T-helper 17 cell (primary cell): ENCODE measurements around the gene SLBP. TPM values are rescaled to one million over a fixed set of nuclear protein-coding genes. Genes with fewer than 3 reads are reported as not detected.

Source experiments
- ATAC-seq: fragments of 150-1000 bp; cut with Tn5 transposase; 2 replicates; pipeline ENCODE4 v1.10.0; 2021; ENCODE audit warnings: mild to moderate bottlenecking, moderate library complexity
- DNase-seq, 3 donors: peaks; one replicate each; pipeline versions ENCODE4 v3.0.0 to v3.0.0-alpha.2; 2020 to 2021
- H3K9me3 ChIP-seq: one replicate; pipeline ENCODE4 v1.7.0; 2013; ENCODE audit warnings: low read length, mild to moderate bottlenecking; ENCODE audit not compliant: control insufficient read depth, poor library complexity, severe bottlenecking
- H3K27ac Mint-ChIP-seq: one replicate; pipeline ENCODE4 v1.8.0; 2022; ENCODE audit warnings: mild to moderate bottlenecking, moderate library complexity, mixed read lengths
- H3K27me3 Mint-ChIP-seq: one replicate; pipeline ENCODE4 v1.8.0; 2022; ENCODE audit warnings: mixed read lengths
- H3K36me3 Mint-ChIP-seq: one replicate; pipeline ENCODE4 v1.8.0; 2022; ENCODE audit warnings: low read depth, mixed read lengths
- H3K4me1 Mint-ChIP-seq: one replicate; pipeline ENCODE4 v1.8.0; 2022; ENCODE audit warnings: mild to moderate bottlenecking, mixed read lengths
- H3K4me3 Mint-ChIP-seq: one replicate; pipeline ENCODE4 v1.8.0; 2022; ENCODE audit warnings: mild to moderate bottlenecking, moderate library complexity, mixed read lengths
- total RNA-seq, 4 donors: library from RNA in 2 of 4; stranded (reverse) in 2 of 4; gene quantifications; one replicate each; pipeline ENCODE4 v1.2.3 and lab custom pipeline; 2022 to 2026

SLBP gene
- total RNA-seq, 2 donors from 2014 or later: 24.9 to 36.0 TPM

DNA sequence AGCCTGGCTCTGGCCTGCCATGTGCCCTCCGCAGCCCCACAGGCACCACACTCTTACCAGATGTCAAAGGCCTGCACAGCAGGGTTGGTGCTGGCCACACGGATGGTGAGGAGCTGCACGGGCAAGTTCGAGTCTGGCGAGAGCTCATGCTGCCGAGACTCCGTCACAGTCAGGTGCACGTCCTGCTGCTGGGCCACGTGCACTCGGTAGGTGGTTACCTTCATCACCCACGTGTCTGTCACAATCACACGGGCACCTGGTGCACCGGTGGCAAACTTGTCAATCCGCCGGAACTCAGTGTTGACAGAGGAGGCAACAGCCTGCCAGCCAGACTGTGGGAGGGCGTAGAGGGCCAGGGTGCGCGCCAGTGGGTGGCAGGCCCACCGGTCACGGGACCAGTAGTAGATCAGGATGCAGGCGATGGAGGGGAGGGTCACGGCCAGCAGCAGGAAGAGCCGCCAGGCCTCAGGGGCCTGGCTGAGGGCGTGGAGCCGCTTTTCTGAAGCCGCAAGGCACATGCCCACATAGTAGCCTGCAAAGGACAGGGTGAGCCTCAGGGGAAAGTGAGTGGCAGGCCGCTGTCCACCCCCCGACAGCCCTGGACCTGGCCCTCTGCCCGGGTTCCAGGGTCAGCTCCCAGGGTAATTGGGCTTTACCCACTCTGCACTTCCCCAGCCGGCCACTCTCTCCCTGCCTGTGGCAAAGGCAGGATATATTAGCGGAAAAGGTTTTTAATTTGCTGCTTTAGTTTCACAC, 6.2 kb upstream of the SLBP start:
- Mint-ChIP-seq H3K36me3 (no peaks in the 10 kb centered on the region), H3K27me3 (no peaks in the 10 kb centered on the region), H3K4me1 (peaks cover 32% of the 10 kb centered on the region), H3K27ac (no peak overlapping the region), H3K4me3 (peak overlapping the region; percentile 53)
- no peak for DNase-seq
- H3K9me3 ChIP-seq: no peaks in the 10 kb centered on the region
- no peak for ATAC-seq

DNA sequence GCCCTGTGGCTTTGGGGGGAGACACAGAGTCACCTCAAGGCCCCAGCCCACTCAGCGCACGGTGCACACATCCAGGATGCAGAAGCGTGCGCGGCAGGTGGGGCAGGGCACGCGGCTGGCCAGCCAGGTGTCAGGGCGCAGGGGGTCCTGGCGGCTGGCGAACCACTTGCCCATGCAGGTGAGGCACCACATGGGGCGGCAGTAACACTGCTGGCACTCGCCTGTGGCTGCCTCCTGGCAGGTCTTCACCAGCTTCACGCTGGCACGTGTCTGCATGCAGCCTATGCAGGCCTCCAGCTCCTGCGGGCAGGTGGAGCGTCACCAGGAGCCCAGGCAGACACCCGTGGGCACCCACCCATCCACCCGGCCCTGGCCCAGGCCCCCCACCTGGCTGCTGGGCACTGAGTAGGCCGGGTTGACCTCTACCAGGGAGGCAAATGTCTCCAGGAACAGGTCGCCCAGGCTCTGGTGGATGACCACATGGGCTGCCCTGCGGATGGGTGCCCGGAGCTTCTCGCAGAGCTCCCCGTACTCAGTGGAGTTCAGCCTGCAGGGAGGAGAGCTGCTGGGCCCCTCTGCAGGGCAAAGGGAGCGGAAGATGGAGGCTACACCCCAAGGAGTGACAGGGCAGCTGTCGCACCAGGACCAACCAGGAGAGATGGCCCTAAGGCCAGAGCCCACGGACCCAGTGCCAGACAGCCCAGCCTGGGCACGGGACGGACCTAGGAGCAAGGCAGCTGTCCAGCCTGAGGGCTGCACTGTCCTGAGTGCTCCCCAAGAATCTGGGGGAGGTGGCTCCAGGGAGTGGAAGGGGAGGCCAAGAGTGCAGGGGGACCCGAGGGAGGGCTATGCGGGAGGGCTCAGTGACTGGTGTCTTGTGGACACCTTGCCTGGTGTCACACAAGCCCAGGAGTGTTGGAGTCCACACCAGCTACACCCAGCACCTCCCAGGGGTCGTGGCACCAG, 5.3 kb upstream of the SLBP start:
- no peak overlapping the region for H3K4me3 Mint-ChIP-seq
- no peaks in the 10 kb centered on the region for H3K9me3 ChIP-seq
- no peak for DNase-seq
- ATAC-seq: no peak
- H3K27ac Mint-ChIP-seq: no peak overlapping the region
- H3K36me3 Mint-ChIP-seq: no peaks in the 10 kb centered on the region
- H3K27me3 Mint-ChIP-seq: no peaks in the 10 kb centered on the region
- peaks cover 26% of the 10 kb centered on the region for H3K4me1 Mint-ChIP-seq

DNA sequence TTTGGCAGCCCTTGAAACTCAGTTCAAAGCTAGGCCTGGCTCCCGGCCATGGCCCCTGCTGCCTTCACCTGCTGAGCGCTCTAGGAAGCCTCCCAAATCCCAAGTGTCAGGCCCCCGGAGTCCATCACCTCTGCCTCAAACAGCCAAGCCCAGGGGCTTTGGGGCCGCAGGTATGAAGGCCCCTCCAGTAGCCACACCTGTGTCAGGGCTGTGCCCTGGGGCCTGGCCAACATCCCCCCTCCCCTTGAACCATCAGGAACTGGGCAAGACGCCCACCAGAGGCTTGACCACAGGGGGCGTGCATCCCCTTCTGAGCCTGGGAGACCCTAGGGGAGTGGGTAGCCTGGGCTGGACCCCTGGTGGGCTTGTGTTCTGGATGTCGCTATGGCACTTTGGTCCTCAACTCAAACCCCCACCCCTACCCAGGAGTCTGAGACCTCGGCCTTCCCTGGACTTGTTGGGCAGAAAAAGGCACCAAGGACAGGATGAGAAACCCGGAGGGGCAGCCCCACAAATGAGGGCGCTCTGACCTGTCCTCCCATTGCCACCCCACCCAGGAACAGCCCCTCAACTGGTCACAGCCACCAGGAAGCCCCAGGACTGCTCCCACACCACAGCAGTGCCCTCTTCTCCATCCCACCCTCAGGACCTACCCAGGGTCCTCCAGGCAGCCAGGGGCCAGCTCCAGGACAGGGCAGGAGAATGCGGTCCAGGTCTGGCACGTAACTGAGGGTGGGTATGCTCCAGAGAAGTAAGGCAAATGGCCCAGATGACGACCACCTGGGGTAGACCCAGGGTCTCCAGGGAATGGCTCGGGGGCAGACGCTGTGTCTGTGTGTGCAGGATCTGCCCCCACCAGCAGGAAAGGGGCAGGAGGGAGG, 4.2 kb upstream of the SLBP start:
- ATAC-seq (no peak), DNase-seq (no peak)
- no peaks in the 10 kb centered on the region for H3K27me3 Mint-ChIP-seq
- no peaks in the 10 kb centered on the region for H3K9me3 ChIP-seq
- peaks cover 21% of the 10 kb centered on the region for H3K4me1 Mint-ChIP-seq
- H3K36me3 Mint-ChIP-seq: no peaks in the 10 kb centered on the region
- H3K27ac Mint-ChIP-seq: peak overlapping the region; percentile 81
- H3K4me3 Mint-ChIP-seq: peak overlapping the region; percentile 41

DNA sequence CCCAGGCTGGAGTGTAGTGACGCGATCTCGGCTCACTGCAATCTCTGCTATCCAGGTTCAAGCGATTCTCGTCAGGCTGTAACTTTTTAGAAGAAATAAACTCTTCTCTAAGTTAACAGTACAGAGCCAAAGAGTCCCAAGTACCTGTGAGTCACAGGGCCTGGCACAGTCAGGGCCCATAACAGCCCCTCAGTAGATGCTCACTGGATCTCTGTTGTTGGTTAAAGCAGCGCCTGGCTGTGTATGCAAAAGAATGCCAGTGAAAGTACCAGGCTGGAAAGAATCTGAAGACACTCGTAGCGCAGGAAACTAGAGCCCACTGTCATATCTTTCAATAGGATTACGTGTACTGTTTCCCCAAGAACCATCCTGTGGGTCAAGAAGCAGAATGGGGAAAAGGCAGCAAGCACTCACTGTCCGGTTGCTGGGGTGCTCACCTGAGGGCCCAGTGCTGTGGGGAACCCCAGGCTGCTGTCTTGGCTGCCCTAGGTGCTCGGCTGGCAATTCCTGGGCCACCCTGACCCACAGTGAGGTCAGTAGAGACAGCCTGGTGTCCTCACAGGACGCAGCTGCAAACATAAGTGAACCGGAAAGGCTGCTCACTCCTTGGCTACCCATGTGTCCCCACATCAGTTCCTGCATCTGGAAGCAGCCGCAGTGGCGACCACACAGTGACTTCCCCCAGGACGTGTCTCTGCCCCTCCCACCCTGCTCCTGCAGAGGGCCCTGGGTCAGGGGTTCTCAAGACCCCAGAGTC, 3.1 kb upstream of the SLBP start:
- Mint-ChIP-seq H3K27me3 (no peaks in the 10 kb centered on the region), H3K36me3 (peaks cover 2% of the 10 kb centered on the region), H3K4me3 (peak overlapping the region; percentile 28), H3K27ac (peak overlapping the region; percentile 92), H3K4me1 (peaks cover 28% of the 10 kb centered on the region)
- ATAC-seq (no peak), DNase-seq (no peak)
- no peaks in the 10 kb centered on the region for H3K9me3 ChIP-seq

DNA sequence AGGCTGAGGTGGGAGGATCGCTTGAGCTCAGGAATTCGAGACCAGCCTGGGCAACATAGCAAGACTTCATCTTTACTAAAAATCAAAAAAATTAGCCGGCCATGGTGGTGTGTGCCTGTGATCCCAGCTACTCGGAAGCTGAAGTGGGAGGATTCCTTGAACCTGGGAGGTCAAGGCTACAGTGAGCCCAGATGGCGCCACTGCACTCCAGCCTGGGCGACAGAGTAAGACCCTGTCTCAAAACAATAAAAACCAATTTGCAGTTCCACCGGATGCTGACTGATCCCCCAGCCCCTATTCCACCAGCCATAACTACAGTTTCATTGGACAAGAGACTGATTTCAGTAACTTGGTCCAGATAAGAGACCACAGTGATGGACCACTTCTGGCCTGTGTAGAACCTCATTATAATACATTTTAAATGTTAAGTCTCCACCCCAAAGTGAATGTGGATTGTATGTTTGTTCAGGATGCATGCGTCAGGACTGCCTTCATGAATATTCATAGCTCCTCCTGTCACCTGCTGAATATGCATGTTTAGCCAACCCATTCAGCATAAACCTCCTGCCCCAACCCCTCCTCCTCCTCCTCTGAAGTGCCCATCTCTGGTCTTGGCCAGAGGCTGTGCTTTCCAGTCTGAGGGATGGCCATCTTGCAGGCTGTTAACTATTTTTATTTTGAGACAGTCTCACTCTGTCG, 2.3 kb upstream of the SLBP start:
- Mint-ChIP-seq H3K27ac (peak overlapping the region; percentile 92), H3K4me1 (peaks cover 32% of the 10 kb centered on the region), H3K27me3 (no peaks in the 10 kb centered on the region), H3K4me3 (peak overlapping the region; percentile 28), H3K36me3 (peaks cover 5% of the 10 kb centered on the region)
- no peak for ATAC-seq
- H3K9me3 ChIP-seq: no peaks in the 10 kb centered on the region
- no peak for DNase-seq

DNA sequence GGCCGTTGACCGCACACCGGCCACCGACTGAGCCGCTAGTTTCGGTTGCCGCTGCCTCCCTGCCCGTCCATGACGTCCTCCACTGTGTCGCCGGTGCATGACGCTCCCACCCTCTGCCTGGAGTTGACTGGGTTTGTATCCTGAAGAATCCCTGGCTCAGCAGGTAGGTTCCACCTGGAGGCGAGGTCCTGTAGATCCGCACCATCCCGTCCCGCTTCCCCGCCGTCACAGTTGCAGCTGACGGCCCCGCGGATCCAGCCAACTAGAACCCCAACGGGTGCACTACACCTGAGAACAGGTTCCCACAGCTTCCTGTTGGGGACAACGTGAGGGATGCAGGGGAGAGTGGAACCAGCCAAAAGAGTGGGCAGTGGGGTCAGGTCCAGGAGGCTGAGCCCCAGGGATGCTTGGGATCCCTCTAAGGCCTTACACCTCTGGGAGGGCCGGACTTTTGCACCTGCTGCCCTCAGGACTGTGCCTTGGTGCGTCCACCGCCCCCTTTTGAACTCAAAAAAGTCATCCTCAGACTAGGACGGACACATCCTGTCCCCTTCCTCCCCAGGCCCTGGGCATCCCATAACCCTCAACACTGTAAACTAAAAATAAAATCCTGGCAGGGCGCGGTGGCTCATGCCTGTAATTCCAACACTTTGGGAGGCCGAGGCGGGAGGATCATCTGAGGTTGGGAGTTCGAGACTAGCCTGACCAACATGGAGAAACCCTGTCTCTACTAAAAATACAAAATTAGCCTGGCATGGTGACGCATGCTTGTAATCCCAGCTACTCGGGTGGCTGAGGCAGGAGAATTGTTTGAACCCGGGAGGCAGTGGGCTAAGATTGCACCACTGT, 1.1 kb upstream of the SLBP start:
- Mint-ChIP-seq H3K27me3 (no peaks in the 10 kb centered on the region), H3K36me3 (peaks cover 5% of the 10 kb centered on the region), H3K4me1 (peaks cover 33% of the 10 kb centered on the region), H3K4me3 (peak overlapping the region; percentile 93), H3K27ac (peak overlapping the region; percentile 92)
- DNase-seq (no peak), ATAC-seq (peak; percentile 1)
- no peaks in the 10 kb centered on the region for H3K9me3 ChIP-seq

DNA sequence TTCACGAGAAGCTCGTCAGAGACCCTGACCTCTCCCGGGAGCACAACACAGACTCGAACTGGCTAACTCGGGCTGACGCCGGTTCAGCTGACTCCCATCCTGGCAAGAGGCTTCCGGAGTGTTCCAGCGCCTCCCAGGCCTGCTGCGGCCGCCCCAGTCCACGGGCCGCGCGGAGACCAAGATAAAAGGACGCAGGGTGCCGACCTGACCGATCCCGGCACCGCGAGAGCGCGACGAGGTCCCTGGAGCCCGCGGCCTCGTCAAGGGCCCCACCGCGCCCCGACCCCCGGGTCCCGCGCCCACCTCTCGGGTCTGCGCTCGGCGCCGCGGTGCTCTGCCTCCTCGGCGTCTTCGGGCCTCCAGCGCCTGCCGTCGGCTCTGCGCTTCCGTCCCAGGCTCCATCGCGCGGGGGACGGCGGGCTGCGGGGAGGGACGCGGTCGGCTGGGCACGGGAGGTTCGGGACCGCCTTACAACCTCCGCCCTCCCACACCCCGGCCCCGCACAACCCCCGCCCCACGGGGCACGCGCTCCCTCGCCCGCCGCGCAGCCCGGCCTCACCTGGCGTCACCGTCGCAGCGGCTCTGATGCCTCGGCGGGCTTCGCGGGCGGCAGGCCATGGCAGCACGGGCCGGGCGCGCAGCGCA, 426 bp downstream of the SLBP start:
- no peaks in the 10 kb centered on the region for H3K9me3 ChIP-seq
- Mint-ChIP-seq H3K36me3 (peaks cover 5% of the 10 kb centered on the region), H3K27me3 (no peaks in the 10 kb centered on the region), H3K4me1 (peaks cover 30% of the 10 kb centered on the region), H3K27ac (peak overlapping the region; percentile 96), H3K4me3 (peak overlapping the region; percentile 94)
- ATAC-seq (peak; percentile 29), DNase-seq (peak in 1 of 3 donors; percentile 27)

DNA sequence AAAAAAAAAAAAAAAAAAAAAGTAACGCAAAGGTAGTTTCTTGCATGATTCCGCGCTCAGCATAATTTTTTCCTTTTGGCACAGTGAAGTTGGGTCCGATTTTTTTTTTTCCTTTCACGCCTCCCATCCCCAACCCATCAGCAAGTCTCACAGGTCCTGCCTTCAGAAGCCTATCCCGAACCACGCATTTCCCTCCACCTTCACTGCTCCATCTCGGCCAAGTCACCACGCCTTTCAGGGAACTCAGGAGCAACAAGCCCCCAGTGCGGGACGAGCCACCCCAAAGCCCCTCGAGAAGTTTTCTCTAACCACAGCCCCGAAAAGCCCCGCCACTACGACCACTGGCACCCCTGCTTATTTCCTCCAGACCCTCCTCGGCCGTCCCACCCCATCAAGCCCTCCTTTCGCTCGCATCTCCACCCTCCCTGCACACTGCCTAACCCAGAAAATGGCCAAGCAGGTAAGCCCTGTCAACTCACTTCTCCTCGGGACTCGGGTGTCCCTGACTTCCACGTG, 1.0 kb downstream of the SLBP start:
- Mint-ChIP-seq H3K4me1 (peaks cover 33% of the 10 kb centered on the region), H3K36me3 (peaks cover 5% of the 10 kb centered on the region), H3K27ac (peak overlapping the region; percentile 96), H3K4me3 (peak overlapping the region; percentile 94), H3K27me3 (no peaks in the 10 kb centered on the region)
- no peak for DNase-seq
- no peak for ATAC-seq
- no peaks in the 10 kb centered on the region for H3K9me3 ChIP-seq

DNA sequence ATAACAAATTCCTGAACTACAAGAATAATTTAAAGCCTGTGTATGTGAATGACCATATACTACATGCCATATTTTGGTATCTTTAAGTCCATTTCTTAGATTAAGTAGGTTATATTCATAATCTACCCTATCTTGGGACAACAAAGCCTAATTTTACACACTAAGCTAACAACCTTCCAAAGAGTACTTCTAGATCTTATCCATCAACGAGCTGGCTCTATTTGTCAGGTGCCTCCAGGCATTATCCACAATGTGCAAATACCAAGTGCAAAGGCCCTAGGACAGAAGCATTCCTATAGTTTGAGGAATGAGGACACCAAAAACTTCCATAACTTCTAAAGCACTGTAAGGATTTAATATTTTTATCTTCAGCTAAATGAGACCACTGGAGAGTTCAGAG, 3.5 kb downstream of the SLBP start:
- ATAC-seq (no peak), DNase-seq (no peak)
- H3K4me3 Mint-ChIP-seq: no peak overlapping the region
- peak overlapping the region; percentile 27 for H3K27ac Mint-ChIP-seq
- H3K4me1 Mint-ChIP-seq: peaks cover 31% of the 10 kb centered on the region
- no peaks in the 10 kb centered on the region for H3K27me3 Mint-ChIP-seq
- no peaks in the 10 kb centered on the region for H3K9me3 ChIP-seq
- H3K36me3 Mint-ChIP-seq: peaks cover 5% of the 10 kb centered on the region

DNA sequence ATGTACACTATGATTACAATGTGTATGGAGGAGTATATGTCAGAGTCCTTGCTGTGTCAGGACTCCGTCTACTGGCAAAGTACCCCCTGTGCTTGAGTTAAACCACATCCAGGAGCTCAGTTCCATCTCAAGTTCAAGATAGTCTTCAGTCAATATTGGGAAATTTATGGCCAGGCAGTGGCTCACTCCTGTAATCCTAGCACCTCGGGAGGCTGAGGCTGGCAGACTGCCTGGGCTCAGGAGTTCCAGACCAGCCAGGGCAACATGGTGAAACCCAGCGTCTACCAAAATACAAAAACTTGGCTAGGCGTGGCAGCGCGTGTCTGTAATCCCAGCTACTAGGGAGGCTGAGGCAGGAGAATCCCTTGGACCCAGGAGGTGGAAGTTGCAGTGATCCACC, 5.8 kb downstream of the SLBP start:
- Mint-ChIP-seq H3K27ac (peak overlapping the region; percentile 8), H3K4me3 (no peak overlapping the region), H3K4me1 (peaks cover 33% of the 10 kb centered on the region), H3K36me3 (peaks cover 5% of the 10 kb centered on the region), H3K27me3 (no peaks in the 10 kb centered on the region)
- DNase-seq (no peak), ATAC-seq (no peak)
- H3K9me3 ChIP-seq: no peaks in the 10 kb centered on the region

DNA sequence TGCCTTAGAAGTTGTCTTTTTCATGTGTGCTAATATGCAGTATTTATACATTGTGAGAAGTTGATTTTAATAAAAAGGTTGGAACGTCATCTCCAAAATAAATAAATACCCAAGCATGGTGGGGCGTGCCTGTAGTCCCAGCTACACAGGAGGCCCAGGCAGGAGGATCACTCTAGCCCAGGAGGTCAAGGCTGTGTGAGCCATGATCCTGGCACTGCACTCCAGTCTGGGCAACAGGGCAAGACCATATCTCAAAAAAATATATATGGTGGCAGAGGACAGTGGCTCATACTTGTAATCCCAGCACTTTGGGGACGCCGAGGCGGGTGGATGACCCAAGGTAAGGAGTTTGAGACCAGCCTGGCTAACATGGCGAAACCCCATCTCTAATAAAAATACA, 6.4 kb downstream of the SLBP start:
- H3K4me3 Mint-ChIP-seq: no peak overlapping the region
- no peaks in the 10 kb centered on the region for H3K9me3 ChIP-seq
- H3K4me1 Mint-ChIP-seq: peaks cover 28% of the 10 kb centered on the region
- no peak overlapping the region for H3K27ac Mint-ChIP-seq
- no peak for ATAC-seq
- peaks cover 5% of the 10 kb centered on the region for H3K36me3 Mint-ChIP-seq
- no peaks in the 10 kb centered on the region for H3K27me3 Mint-ChIP-seq
- DNase-seq: no peak
